K562 (cell line): ENCODE results near the gene OBP2A. TPM values are rescaled to one million over a fixed set of nuclear protein-coding genes. Genes with fewer than 3 reads are reported as not detected.

Source experiments
- CBX8 ChIP-seq: fragments of 200-600 bp; sonication (generic); IDR thresholded peaks from 2 replicates; pipeline ENCODE4 v1.6.1; 2012; ENCODE audit warnings: borderline replicate concordance, mixed run types, low read depth, mild to moderate bottlenecking, moderate library complexity, mixed read lengths, low read length, control low read depth, inconsistent platforms; ENCODE audit not compliant: poor library complexity, severe bottlenecking; ENCODE audit errors: extremely low read depth
- CHD4 ChIP-seq: fragments of 200-600 bp; sonication (generic); IDR thresholded peaks from 3 replicates; pipeline ENCODE4 v1.6.1; 2012; ENCODE audit warnings: low read depth, mild to moderate bottlenecking, mixed read lengths, low read length, inconsistent platforms; ENCODE audit not compliant: insufficient read depth, insufficient replicate concordance, poor library complexity, severe bottlenecking
- CHD7 ChIP-seq: fragments of 200-600 bp; sonication (generic); IDR thresholded peaks from one replicate; pipeline ENCODE4 v1.6.1; 2012; ENCODE audit warnings: mild to moderate bottlenecking, low read depth, low read length, inconsistent platforms
- FOXA3 ChIP-seq, 2 experiments: fragments of 450-650 bp in 1 of 2; sonication (generic) in 1 of 2; formaldehyde crosslinking; IDR thresholded peaks in 1 of 2; conservative IDR thresholded peaks in 1 of 2; 2 replicates each; pipeline versions ENCODE4 v1.4.0 to v1.8.0; 2020 to 2022; ENCODE audit warnings: mild to moderate bottlenecking in 2 of 2, missing genetic modification reagents in 1 of 2
- HDAC6 ChIP-seq: IDR thresholded peaks from 2 replicates; pipeline ENCODE4 v1.6.1; 2012; ENCODE audit warnings: low read depth, mild to moderate bottlenecking, control low read depth, inconsistent platforms, low read length, moderate library complexity
- ID3 ChIP-seq, 2 experiments: fragments of 250-450 bp in 1 of 2; fragments of 450-650 bp in 1 of 2; sonication (Bioruptor Pico) in 1 of 2; IDR thresholded peaks; 2 replicates each; pipeline versions ENCODE4 v1.6.1 to v1.8.0; 2016 to 2021; ENCODE audit warnings: mild to moderate bottlenecking in 2 of 2, moderate library complexity in 2 of 2, missing compliant biosample characterization in 1 of 2, missing genetic modification characterization in 1 of 2
- MTA2 ChIP-seq: fragments of 450-650 bp; IDR thresholded peaks from 2 replicates; pipeline ENCODE4 v1.6.1; 2016; ENCODE audit warnings: low read depth
- POLR2H ChIP-seq: IDR thresholded peaks from 2 replicates; pipeline ENCODE4 v1.6.1; 2016; ENCODE audit warnings: missing genetic modification characterization, low read depth, mild to moderate bottlenecking, control low read depth, missing compliant biosample characterization, moderate library complexity
- RB1 ChIP-seq: fragments of 450-650 bp; IDR thresholded peaks from 2 replicates; pipeline ENCODE4 v1.6.1; 2017; ENCODE audit warnings: low read depth, mild to moderate bottlenecking
- SP2 ChIP-seq: IDR thresholded peaks from 2 replicates; pipeline ENCODE4 v1.6.1; 2011; ENCODE audit warnings: mild to moderate bottlenecking, low read depth, low read length, moderate library complexity; ENCODE audit not compliant: poor library complexity, severe bottlenecking; ENCODE audit errors: extremely low read depth
- TGIF2 ChIP-seq: sonication (generic); formaldehyde crosslinking; IDR thresholded peaks from 2 replicates; pipeline ENCODE4 v1.8.1; 2022; ENCODE audit warnings: mild to moderate bottlenecking, missing genetic modification reagents, moderate library complexity
- XRCC3 ChIP-seq: fragments of 450-650 bp; IDR thresholded peaks from 2 replicates; pipeline ENCODE4 v1.6.1; 2017; ENCODE audit warnings: mild to moderate bottlenecking, moderate library complexity
- ZKSCAN3 ChIP-seq: fragments of 250-450 bp; sonication (Bioruptor Pico); IDR thresholded peaks from 2 replicates; pipeline ENCODE4 v1.4.0; 2020
- ZNF507 ChIP-seq: conservative IDR thresholded peaks from 2 replicates; pipeline ENCODE4 v1.6.1; 2017; ENCODE audit warnings: missing genetic modification characterization, missing compliant biosample characterization
- polyA plus RNA-seq, 8 experiments: library from polyadenylated mRNA; depleted of rRNA in 4 of 8; stranded (reverse) in 5 of 8; unstranded in 3 of 8; fragments of >200 nt; fragmentation: Nextera tagmentation in 2 of 8; fragmentation: Illumina TruSeq in 1 of 8; extraction: Ambion mirVana in 2 of 8; extraction: Trizol in 1 of 8; gene quantifications; 2 replicates each; pipeline versions ENCODE4 v1.2.1 to v1.2.3, GENCODE V29; 2011 to 2014; ENCODE audit warnings: inconsistent platforms in 1 of 8, missing spikeins in 1 of 8
- total RNA-seq, 7 experiments: library from RNA; depleted of rRNA in 6 of 7; stranded (reverse); fragments of >200 nt in 6 of 7; fragmentation: Illumina TruSeq in 2 of 7; extraction: Trizol in 2 of 7; gene quantifications; 2 replicates each; pipeline versions ENCODE4 v1.2.1 to v1.2.3, GENCODE V29; 2011 to 2021; ENCODE audit warnings: low replicate concordance in 1 of 7

OBP2A gene
- total and polyA plus RNA-seq, 9 of the 15 experiments (the other 6 are each of a cell fraction or from before 2014, with no cell fraction given), result not detected

GRCh38 chr9:135506327-135507103, 39.4 kb upstream of the OBP2A start (continued):
- TF ChIP-seq TGIF2 (CRISPR knock-in tag) (no peak), FOXA3 (CRISPR knock-in tag; conservative IDR thresholded peaks at IDR 0.05 in 1 of 2, IDR thresholded peaks at IDR 0.05 in 1 of 2) (no peak), RB1 (no peak), CBX8 (no peak), CHD7 (no peak), SP2 (no peak), ID3 (CRISPR knock-in tag; IDR thresholded peaks at IDR 0.05) (no peak), ID3 (tag; IDR thresholded peaks at IDR 0.05) (peak; percentile 66; the same call in 1 of the 2 replicates), MTA2 (no peak), HDAC6 (no peak), CHD4 (no peak), ZNF507 (tag) (no peak), XRCC3 (no peak), POLR2H (tag) (no peak), ZKSCAN3 (CRISPR knock-in tag) (no peak)
